ENCODE measurements around the gene LNX2.
A peak's percentile ranks its signal among the peaks of the same experiment; 100 is the strongest.

GRCh38 chr13:27621366-27622101 is 1.2 kb upstream of the LNX2 start, which contains the start of gene POLR1D:
- TF ChIP-seq, protein P1, sequence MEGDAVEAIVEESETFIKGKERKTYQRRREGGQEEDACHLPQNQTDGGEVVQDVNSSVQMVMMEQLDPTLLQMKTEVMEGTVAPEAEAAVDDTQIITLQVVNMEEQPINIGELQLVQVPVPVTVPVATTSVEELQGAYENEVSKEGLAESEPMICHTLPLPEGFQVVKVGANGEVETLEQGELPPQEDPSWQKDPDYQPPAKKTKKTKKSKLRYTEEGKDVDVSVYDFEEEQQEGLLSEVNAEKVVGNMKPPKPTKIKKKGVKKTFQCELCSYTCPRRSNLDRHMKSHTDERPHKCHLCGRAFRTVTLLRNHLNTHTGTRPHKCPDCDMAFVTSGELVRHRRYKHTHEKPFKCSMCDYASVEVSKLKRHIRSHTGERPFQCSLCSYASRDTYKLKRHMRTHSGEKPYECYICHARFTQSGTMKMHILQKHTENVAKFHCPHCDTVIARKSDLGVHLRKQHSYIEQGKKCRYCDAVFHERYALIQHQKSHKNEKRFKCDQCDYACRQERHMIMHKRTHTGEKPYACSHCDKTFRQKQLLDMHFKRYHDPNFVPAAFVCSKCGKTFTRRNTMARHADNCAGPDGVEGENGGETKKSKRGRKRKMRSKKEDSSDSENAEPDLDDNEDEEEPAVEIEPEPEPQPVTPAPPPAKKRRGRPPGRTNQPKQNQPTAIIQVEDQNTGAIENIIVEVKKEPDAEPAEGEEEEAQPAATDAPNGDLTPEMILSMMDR (IDR thresholded peaks at IDR 0.05; ENCODE audit: insufficient read depth, low read length): no peak
- no peak; the same call in 1 of the 2 replicates for TF ChIP-seq GABPA (IDR thresholded peaks at IDR 0.05; ENCODE audit: low read depth)
- TF ChIP-seq POLR2AphosphoS5 (IDR thresholded peaks at IDR 0.05; ENCODE audit: low read depth): peak; percentile 93
- TF ChIP-seq SPI1 (IDR thresholded peaks at IDR 0.05; ENCODE audit: borderline replicate concordance, low read depth): no peak
- TF ChIP-seq, protein P2, sequence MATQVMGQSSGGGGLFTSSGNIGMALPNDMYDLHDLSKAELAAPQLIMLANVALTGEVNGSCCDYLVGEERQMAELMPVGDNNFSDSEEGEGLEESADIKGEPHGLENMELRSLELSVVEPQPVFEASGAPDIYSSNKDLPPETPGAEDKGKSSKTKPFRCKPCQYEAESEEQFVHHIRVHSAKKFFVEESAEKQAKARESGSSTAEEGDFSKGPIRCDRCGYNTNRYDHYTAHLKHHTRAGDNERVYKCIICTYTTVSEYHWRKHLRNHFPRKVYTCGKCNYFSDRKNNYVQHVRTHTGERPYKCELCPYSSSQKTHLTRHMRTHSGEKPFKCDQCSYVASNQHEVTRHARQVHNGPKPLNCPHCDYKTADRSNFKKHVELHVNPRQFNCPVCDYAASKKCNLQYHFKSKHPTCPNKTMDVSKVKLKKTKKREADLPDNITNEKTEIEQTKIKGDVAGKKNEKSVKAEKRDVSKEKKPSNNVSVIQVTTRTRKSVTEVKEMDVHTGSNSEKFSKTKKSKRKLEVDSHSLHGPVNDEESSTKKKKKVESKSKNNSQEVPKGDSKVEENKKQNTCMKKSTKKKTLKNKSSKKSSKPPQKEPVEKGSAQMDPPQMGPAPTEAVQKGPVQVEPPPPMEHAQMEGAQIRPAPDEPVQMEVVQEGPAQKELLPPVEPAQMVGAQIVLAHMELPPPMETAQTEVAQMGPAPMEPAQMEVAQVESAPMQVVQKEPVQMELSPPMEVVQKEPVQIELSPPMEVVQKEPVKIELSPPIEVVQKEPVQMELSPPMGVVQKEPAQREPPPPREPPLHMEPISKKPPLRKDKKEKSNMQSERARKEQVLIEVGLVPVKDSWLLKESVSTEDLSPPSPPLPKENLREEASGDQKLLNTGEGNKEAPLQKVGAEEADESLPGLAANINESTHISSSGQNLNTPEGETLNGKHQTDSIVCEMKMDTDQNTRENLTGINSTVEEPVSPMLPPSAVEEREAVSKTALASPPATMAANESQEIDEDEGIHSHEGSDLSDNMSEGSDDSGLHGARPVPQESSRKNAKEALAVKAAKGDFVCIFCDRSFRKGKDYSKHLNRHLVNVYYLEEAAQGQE (IDR thresholded peaks at IDR 0.05; ENCODE audit: insufficient replicate concordance, low read depth): no peak

All from HL-60 (cell line).